Small intestine (tissue), 7 donors: Measurements from ENCODE around the gene DDR2. TPM values are rescaled to one million over a fixed set of nuclear protein-coding genes. Genes with fewer than 3 reads are reported as not detected.

Experiments used
- DNase-seq, 2 donors: peaks; one replicate each; pipeline versions ENCODE4 v3.0.0 to v3.0.0-alpha.2; 2013
- FAIRE-seq: peaks from 2 replicates; lab custom pipeline; 2012; peaks lifted over from hg19 to GRCh38; lab: Jason Lieb, UNC
- H3K27ac ChIP-seq, 3 donors: one replicate each; pipeline ENCODE4 v1.5.1; 2013; ENCODE audit warnings: low read length in 2 of 3, mild to moderate bottlenecking in 2 of 3, control low read depth in 1 of 3, inconsistent platforms in 1 of 3, low read depth in 1 of 3, moderate library complexity in 1 of 3
- H3K27me3 ChIP-seq, 3 donors: one replicate each; pipeline ENCODE4 v1.6.1; 2013; ENCODE audit warnings: low read length in 3 of 3, inconsistent platforms in 1 of 3; ENCODE audit not compliant: control insufficient read depth in 3 of 3, insufficient read depth in 3 of 3
- H3K36me3 ChIP-seq, 3 donors: one replicate each; pipeline ENCODE4 v1.6.1; 2013; ENCODE audit warnings: low read length in 3 of 3, inconsistent platforms in 1 of 3, low read depth in 1 of 3, mild to moderate bottlenecking in 1 of 3, moderate library complexity in 1 of 3; ENCODE audit not compliant: control insufficient read depth in 3 of 3, insufficient read depth in 2 of 3
- H3K4me1 ChIP-seq, 3 donors: one replicate each; pipeline ENCODE4 v1.6.1; 2013; ENCODE audit warnings: low read length in 2 of 3, inconsistent platforms in 1 of 3, low read depth in 1 of 3, mild to moderate bottlenecking in 1 of 3, moderate library complexity in 1 of 3; ENCODE audit not compliant: control insufficient read depth in 3 of 3, insufficient read depth in 2 of 3
- H3K4me3 ChIP-seq, 3 donors: one replicate each; pipeline ENCODE4 v1.5.1; 2013; ENCODE audit warnings: low read length in 3 of 3, control low read depth in 1 of 3, inconsistent platforms in 1 of 3, low read depth in 1 of 3, mild to moderate bottlenecking in 1 of 3, moderate library complexity in 1 of 3
- H3K9me3 ChIP-seq, 2 donors: one replicate each; pipeline ENCODE4 v1.6.1; 2013; ENCODE audit warnings: low read depth in 1 of 2, low read length in 1 of 2; ENCODE audit not compliant: control insufficient read depth in 2 of 2, insufficient read depth in 1 of 2
- WGBS, 3 donors: extraction: QIAGEN DNeasy Blood & Tissue Kit; methylation state at CpG; one replicate each; pipeline ENCODE4 v1.1.7; 2013; 5-methylcytosine and 5-hydroxymethylcytosine counted together
- polyA plus RNA-seq, 4 donors: library from polyadenylated mRNA; stranded (reverse) in 3 of 4; unstranded in 1 of 4; fragments of 200-250 nt in 3 of 4; fragments of 120-200 nt in 1 of 4; gene quantifications; one replicate each; pipeline versions ENCODE4 v1.2.1 to v1.2.3, GENCODE V29; 2013
- donor health status: healthy with polysubstance abuse.
- donor health status: control.
- donor health status: control.
- donor health status: Bipolar disorder and iron deficiency.
- donor health status: healthy.

The DDR2 gene
- polyA plus RNA-seq, 4 donors = 0.89 to 11.1 (median 5.3) TPM

DNA sequence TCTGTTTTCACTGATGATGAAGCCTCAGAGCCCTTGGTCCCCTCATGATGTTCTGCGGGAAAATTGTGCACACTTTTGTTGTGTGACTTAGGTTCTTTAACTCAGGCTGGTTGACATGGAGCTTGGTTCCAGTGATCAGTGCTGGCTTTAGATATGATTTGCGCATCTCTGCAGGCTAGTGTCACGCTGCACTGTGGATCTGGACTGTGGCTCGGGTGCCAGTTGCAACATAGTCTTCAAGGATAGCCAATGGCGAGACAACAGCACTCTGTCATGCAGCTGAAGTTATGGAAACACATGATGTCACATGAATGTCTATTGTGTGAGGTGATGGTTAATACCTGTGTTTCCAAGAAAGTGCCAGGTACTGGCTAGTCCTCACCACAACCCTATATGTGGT, 56.7 kb downstream of the DDR2 start:
- no peak for FAIRE-seq
- Histone ChIP-seq H3K27ac (no peak overlapping the region), H3K4me3 (no peak overlapping the region), H3K4me1 (peaks cover 0 to 2% (median 0%) of the 10 kb centered on the region in 3 donors), H3K27me3 (no peaks in the 10 kb centered on the region), H3K9me3 (no peaks in the 10 kb centered on the region), H3K36me3 (no peaks in the 10 kb centered on the region)
- WGBS, 3 donors = 90 to 93% (median 93%) methylated on average over 5 of the region's 5 CpGs
- DNase-seq = no peak

DNA sequence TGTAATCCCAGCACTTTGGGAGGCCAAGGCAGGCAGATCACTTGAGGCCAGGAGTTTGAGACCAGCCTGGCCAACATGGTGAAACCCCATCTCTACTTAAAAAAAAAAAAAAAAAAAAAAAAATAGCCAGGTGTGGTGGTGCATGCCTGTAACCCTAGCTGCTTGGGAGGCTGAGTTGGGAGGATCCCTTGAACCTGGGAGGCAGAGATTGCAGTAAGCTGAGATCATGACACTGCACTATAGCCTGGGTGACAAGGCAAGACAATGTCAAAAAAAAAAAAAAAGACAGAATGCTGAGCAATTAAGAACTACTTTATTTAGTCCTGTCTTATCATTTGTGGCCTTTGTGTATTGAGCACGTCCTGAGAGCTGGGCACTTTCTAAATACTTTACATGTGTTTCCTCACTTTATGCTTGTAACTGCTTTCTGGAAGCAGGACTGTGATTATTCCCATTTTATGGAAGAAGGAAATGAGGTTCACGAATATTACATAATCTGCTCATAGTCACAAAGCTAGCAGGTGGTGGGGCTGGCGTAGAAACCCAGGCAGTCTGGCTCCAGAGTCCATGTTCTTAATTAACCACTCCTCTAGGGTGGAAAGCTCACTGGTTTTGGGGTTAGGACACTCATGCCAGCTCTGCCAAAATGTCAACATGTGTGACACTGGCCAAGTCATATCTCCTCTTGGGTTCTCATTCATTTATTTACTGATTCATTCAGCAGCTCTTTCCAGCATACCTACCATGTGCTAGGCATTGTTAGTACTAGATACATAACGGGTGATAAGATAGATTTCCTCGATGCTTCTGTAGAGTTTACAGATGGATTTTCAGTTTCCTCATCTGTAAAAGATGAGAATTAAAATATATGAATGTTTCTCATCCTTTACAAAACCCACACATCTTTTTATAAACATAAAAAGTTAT, 57.7 kb downstream of the DDR2 start:
- Histone ChIP-seq H3K27me3 (no peaks in the 10 kb centered on the region), H3K36me3 (no peaks in the 10 kb centered on the region), H3K9me3 (no peaks in the 10 kb centered on the region), H3K4me3 (no peak overlapping the region), H3K4me1 (peaks cover 0 to 2% (median 0%) of the 10 kb centered on the region in 3 donors), H3K27ac (peak overlapping the region in 1 of 3 donors; percentile 0)
- DNase-seq (no peak), FAIRE-seq (no peak)
- 43 to 63% (median 57%) methylated on average over 5 of the region's 5 CpGs for WGBS, 3 donors

DNA sequence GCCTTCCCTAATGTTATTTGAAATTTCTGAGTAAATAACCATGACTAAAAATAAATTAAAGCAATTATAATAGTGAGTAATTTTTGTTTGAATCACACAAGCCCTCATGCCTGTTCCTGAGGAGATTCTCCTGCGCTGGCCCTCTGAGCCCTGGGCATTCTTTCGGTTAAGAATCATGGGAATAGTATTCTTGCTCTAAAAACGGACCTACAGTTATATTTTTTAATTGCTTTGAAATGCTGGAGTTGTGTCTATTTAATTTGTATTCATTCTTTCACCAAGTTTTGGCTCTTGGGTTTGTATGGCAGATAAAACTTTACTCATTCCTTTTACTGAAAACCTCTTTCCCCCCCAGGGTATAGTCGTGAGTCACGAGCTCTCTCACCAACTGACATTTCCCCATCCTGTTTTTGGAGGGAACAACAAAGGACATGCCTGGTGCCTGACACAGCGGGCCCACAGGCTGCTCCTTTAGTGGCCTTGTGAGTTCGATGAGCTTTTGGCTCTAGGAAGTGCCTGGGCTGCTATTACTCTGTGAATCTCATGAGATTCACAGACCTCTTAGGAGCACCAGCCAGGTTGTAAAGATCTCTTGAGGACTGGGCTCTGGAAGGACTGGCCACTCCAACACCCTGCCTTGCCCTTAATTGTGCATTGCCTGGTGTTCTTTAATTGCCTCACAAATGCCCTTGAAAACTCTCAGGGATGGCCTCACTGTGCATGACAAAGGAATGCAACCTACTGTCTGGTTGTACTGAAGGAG, 58.6 kb downstream of the DDR2 start:
- WGBS, 3 donors = 54 to 77% (median 69%) methylated on average over 7 of the region's 7 CpGs
- no peaks in the 10 kb centered on the region for H3K36me3 ChIP-seq
- FAIRE-seq (no peak), DNase-seq (no peak)
- no peak overlapping the region for H3K4me3 ChIP-seq
- H3K4me1 ChIP-seq = peaks cover 0 to 2% (median 0%) of the 10 kb centered on the region in 3 donors
- peak overlapping the region in 1 of 3 donors; percentile 43 for H3K27ac ChIP-seq
- no peaks in the 10 kb centered on the region for H3K9me3 ChIP-seq
- no peaks in the 10 kb centered on the region for H3K27me3 ChIP-seq

DNA sequence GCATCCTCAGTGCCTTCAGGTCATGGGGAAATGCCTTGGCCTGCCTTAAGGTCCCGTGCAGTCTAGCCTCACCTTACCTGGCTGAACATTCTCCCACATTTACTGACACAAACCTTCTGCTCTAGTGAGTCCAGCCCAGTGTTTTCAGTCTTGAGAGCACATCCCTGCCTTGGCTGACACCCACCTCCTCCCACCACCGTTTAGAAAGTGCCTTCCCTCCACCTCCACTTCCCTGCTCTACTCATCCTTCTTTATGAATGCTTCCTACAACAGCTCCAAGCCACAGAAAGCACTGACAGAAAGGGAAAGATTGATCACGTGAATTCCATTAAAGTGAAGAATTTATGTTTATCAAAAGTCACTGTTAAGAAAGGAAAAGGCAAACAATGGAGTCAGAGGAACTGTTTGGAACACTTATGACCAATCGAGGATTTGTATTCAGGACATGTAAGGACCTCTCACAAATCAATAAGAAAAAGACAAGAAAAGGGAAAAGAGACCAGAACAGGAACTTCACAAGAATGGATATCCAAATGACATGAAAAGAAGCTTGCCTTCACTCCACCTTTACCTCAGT, 59.8 kb downstream of the DDR2 start:
- Histone ChIP-seq H3K4me1 (peaks cover 0 to 7% (median 0%) of the 10 kb centered on the region in 3 donors), H3K27ac (no peak overlapping the region), H3K4me3 (no peak overlapping the region), H3K36me3 (no peaks in the 10 kb centered on the region), H3K27me3 (no peaks in the 10 kb centered on the region), H3K9me3 (no peaks in the 10 kb centered on the region)
- no peak for DNase-seq
- no peak for FAIRE-seq
- 62 to 65% (median 62%) methylated on average over 4 of the region's 4 CpGs for WGBS, 3 donors

DNA sequence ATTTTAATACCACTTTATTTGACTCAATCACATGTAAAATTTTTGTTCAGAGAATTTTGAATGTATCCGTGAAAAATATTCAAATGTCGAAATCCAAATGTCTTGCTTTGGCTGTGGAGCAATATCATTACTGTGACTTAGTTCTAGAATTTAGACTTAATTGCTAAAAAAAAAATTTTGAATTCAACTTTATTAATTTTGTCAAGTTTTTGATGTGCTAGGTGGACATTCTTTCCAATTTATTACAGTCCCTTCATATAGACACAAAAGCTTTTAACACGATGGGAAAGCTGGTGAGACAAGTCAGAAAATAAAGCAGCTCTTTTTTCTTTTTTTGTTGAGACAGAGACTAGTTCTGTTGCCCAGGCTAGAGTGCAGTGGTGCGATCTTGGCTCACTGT, 62.6 kb downstream of the DDR2 start:
- no peaks in the 10 kb centered on the region for H3K9me3 ChIP-seq
- H3K4me3 ChIP-seq = no peak overlapping the region
- no peak overlapping the region for H3K27ac ChIP-seq
- H3K36me3 ChIP-seq = no peaks in the 10 kb centered on the region
- no peak for DNase-seq
- no peak for FAIRE-seq
- 90 to 92% (median 91%) methylated on average over 4 of the region's 4 CpGs for WGBS, 3 donors
- no peaks in the 10 kb centered on the region for H3K27me3 ChIP-seq
- H3K4me1 ChIP-seq = peaks cover 0 to 7% (median 0%) of the 10 kb centered on the region in 3 donors

DNA sequence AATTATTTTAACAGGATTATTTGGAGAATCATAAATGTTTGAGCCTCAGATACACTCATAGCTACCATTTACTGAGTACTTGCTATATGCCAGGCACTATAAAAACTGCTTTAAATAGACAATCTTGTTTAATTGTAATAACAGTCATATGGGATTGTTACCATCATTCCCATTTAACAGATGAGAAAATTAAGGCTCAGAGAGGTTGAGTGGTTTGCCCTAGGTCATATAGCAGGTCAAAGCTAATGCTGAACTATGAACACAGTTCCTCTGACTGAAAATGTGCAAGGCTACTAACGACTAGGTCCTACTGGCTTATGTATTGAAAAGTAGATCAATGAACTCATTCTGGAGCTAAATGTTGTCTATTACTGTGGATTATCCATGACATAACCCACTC, 63.4 kb downstream of the DDR2 start:
- H3K4me3 ChIP-seq = no peak overlapping the region
- H3K36me3 ChIP-seq = no peaks in the 10 kb centered on the region
- FAIRE-seq = no peak
- peak overlapping the region in 1 of 3 donors; percentile 42 for H3K27ac ChIP-seq
- H3K27me3 ChIP-seq = no peaks in the 10 kb centered on the region
- no peaks in the 10 kb centered on the region for H3K9me3 ChIP-seq
- WGBS, 3 donors = 51 to 71% (median 64%) methylated on average over 1 of the region's 1 CpG
- peaks cover 0 to 7% (median 0%) of the 10 kb centered on the region in 3 donors for H3K4me1 ChIP-seq
- DNase-seq = no peak

DNA sequence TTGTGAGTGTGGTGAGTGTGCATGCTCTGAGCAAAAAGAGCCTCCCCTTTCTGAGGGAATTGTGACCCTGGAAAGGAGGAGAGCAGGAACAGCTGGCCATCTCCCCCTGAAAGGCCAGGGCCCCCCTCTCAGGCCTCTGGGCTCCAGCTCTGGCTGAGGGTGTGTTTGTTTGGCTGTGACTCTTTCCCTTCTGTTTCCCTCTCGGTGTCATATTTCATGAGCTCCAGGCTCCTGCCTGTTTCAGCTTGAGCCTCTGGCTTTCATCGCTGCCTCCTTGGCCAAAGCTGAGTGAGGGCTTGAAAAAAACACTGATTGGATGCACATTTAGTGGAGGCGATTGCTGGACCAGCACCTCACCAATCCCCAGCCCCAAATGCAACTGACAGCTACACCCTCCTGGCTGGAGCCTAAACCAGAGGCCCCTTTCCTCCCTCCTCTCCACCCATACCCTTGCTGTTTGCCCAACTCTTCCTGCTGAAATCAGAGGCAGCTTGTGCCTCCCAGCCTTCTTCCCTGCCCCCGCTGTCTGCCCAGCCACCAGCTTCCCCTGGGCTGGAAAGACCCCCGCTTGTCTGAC, 64.1 kb downstream of the DDR2 start:
- Histone ChIP-seq H3K27ac (peak overlapping the region in 2 of 3 donors; percentile 42 to 76), H3K27me3 (no peaks in the 10 kb centered on the region), H3K4me1 (peaks cover 0 to 7% (median 0%) of the 10 kb centered on the region in 3 donors), H3K4me3 (no peak overlapping the region), H3K9me3 (no peaks in the 10 kb centered on the region), H3K36me3 (no peaks in the 10 kb centered on the region)
- DNase-seq (peak in 1 of 2 donors; percentile 65), FAIRE-seq (no peak)
- 51 to 78% (median 68%) methylated on average over 5 of the region's 5 CpGs for WGBS, 3 donors
